NCI-H446 treated with DMSO at 0.1 percent for 48 hours (cell line): ENCODE results near the gene CD40LG.

Experiments used
- DNase-seq: peaks from one replicate; lab custom pipeline; 2025; lab: John Stamatoyannopoulos, UW

The CD40LG gene

GRCh38 chrX:136650811-136651210 is 2.9 kb downstream of the CD40LG start:
- DNase-seq, result no peak

- DNase-seq, result no peak
Observed at GRCh38 chrX:136652822-136653723, 5.1 kb downstream of the CD40LG start.

- no peak for DNase-seq
Observed at GRCh38 chrX:136656361-136656964, 8.5 kb downstream of the CD40LG start.

GRCh38 chrX:136658151-136658550 is 10.2 kb downstream of the CD40LG start:
- no peak for DNase-seq

GRCh38 chrX:136659174-136659573 is 11.2 kb downstream of the CD40LG start:
- no peak for DNase-seq

- DNase-seq, result no peak
Observed at GRCh38 chrX:136660896-136661295, 12.9 kb downstream of the CD40LG start.

- no peak for DNase-seq
Observed at GRCh38 chrX:136662104-136662503, 14.1 kb downstream of the CD40LG start.

GRCh38 chrX:136662976-136663375 is 15.0 kb downstream of the CD40LG start:
- no peak for DNase-seq

GRCh38 chrX:136665258-136665900 is 17.4 kb downstream of the CD40LG start:
- DNase-seq, result no peak

- DNase-seq, result no peak
Observed at GRCh38 chrX:136666088-136666487, 18.1 kb downstream of the CD40LG start.

GRCh38 chrX:136667446-136668168 is 19.6 kb downstream of the CD40LG start:
- no peak for DNase-seq

GRCh38 chrX:136671006-136671610 is 23.1 kb downstream of the CD40LG start:
- DNase-seq, result no peak

GRCh38 chrX:136674270-136674985 is 26.5 kb downstream of the CD40LG start:
- DNase-seq, result no peak

GRCh38 chrX:136679531-136679930 is 31.6 kb downstream of the CD40LG start:
- DNase-seq, result no peak

GRCh38 chrX:136684120-136684519 is 36.2 kb downstream of the CD40LG start:
- no peak for DNase-seq

GRCh38 chrX:136687457-136687856 is 39.5 kb downstream of the CD40LG start:
- DNase-seq, result no peak

GRCh38 chrX:136689436-136689835 is 41.5 kb downstream of the CD40LG start:
- DNase-seq, result no peak

- DNase-seq, result no peak
Observed at GRCh38 chrX:136691028-136691809, 43.3 kb downstream of the CD40LG start.

- DNase-seq, result no peak
Observed at GRCh38 chrX:136692271-136692670, 44.3 kb downstream of the CD40LG start.

- DNase-seq, result peak; percentile 11
Observed at GRCh38 chrX:136694431-136695087, 46.6 kb downstream of the CD40LG start.
